OCI-LY7 (cell line): ENCODE data around the gene CACNA1H. TPM values are rescaled to one million over a fixed set of nuclear protein-coding genes. Genes with fewer than 3 reads are reported as not detected.

Source experiments
- BruUV-seq: library from RNA; stranded (reverse); fragments of 400-500 nt; replicated peaks from 2 replicates; lab custom pipeline; 2021; lab: Mats Ljungman, UMichigan
- CTCF ChIA-PET: fragments of 300-600 bp; sonication (Branson Sonifier 250); formaldehyde crosslinking; loops from one replicate; lab custom pipeline; 2022; ENCODE audit warnings: antibody characterized with exemption; ENCODE audit not compliant: unreplicated experiment; lab: Charles Lee
- POLR2A ChIA-PET: fragments of 300-600 bp; sonication (Branson Sonifier 250); formaldehyde crosslinking; loops from one replicate; lab custom pipeline; 2022; ENCODE audit warnings: antibody characterized with exemption; lab: Charles Lee
- DNase-seq: peaks from one replicate; pipeline ENCODE4 v3.0.0-alpha.2; 2015; ENCODE audit warnings: low spot score
- H2AFZ ChIP-seq: fragments of 200-600 bp; sonication (generic), shearing (Covaris generic); 2 replicates; pipeline ENCODE4 v1.6.1; 2014; ENCODE audit warnings: mild to moderate bottlenecking, antibody characterized with exemption, low read length, moderate library complexity
- H3K27ac ChIP-seq: fragments of 200-600 bp; sonication (generic); 2 replicates; pipeline ENCODE4 v1.5.1; 2014; ENCODE audit warnings: mixed run types, low read depth, mild to moderate bottlenecking, moderate library complexity, low read length, inconsistent platforms; ENCODE audit not compliant: poor library complexity, severe bottlenecking
- H3K36me3 ChIP-seq: fragments of 200-600 bp; sonication (generic); 2 replicates; pipeline ENCODE4 v1.6.1; 2014; ENCODE audit warnings: mild to moderate bottlenecking, antibody characterized with exemption, low read length, moderate library complexity, mixed read lengths; ENCODE audit not compliant: insufficient read depth
- H3K4me1 ChIP-seq: fragments of 200-600 bp; sonication (generic); 2 replicates; pipeline ENCODE4 v1.5.1; 2014; ENCODE audit warnings: mild to moderate bottlenecking, low read length; ENCODE audit not compliant: insufficient read depth, poor library complexity, severe bottlenecking
- H3K4me2 ChIP-seq: fragments of 200-600 bp; sonication (generic); 2 replicates; pipeline ENCODE4 v1.6.1; 2014; ENCODE audit warnings: mild to moderate bottlenecking, low read length
- H3K4me3 ChIP-seq: fragments of 200-600 bp; sonication (generic); 2 replicates; pipeline ENCODE4 v1.5.1; 2014; ENCODE audit warnings: mild to moderate bottlenecking, low read depth, low read length; ENCODE audit not compliant: poor library complexity, severe bottlenecking
- H3K79me2 ChIP-seq: fragments of 200-600 bp; sonication (generic); 2 replicates; pipeline ENCODE4 v1.6.1; 2016; ENCODE audit warnings: low read depth, mild to moderate bottlenecking, low read length, moderate library complexity, mixed read lengths; ENCODE audit not compliant: insufficient read depth
- H3K9me2 ChIP-seq: fragments of 200-600 bp; sonication (generic); 2 replicates; pipeline ENCODE4 v1.6.1; 2016; ENCODE audit warnings: mild to moderate bottlenecking, low read length, mixed read lengths; ENCODE audit not compliant: insufficient read depth
- H3K9me3 ChIP-seq: fragments of 200-600 bp; sonication (generic); 2 replicates; pipeline ENCODE4 v1.6.1; 2014; ENCODE audit warnings: mild to moderate bottlenecking, mixed run types, low read length, mixed read lengths
- H4K20me1 ChIP-seq: fragments of 200-600 bp; sonication (generic); 2 replicates; pipeline ENCODE4 v1.6.1; 2014; ENCODE audit warnings: mild to moderate bottlenecking, antibody characterized with exemption, low read length, moderate library complexity, mixed read lengths; ENCODE audit not compliant: insufficient read depth
- CTCF ChIP-seq: fragments of 200-600 bp; sonication (generic); conservative IDR thresholded peaks from 2 replicates; pipeline ENCODE4 v1.5.1; 2014; ENCODE audit warnings: mild to moderate bottlenecking, antibody characterized with exemption, low read length, moderate library complexity, mixed read lengths
- EZH2phosphoT487 ChIP-seq: fragments of 200-600 bp; sonication (generic); IDR thresholded peaks from 2 replicates; pipeline ENCODE4 v1.6.1; 2018; ENCODE audit warnings: low read depth, borderline replicate concordance, mild to moderate bottlenecking, mixed run types, antibody characterized with exemption, low read length, moderate library complexity, mixed read lengths
- intact Hi-C: fragments of 100-400 bp; cut with micrococcal nuclease; formaldehyde crosslinking; loops from one replicate; pipeline ENCODE4 v1.10.0; 2022; ENCODE audit not compliant: unreplicated experiment
- total RNA-seq, 2 experiments: library from RNA; depleted of rRNA in 1 of 2; stranded (reverse); fragments of >200 nt in 1 of 2; shearing (Covaris generic) in 1 of 2; gene quantifications; 2 replicates each; pipeline ENCODE4 v1.2.3, GENCODE V29; 2014 to 2022

The CACNA1H gene
- total RNA-seq, 2 experiments from 2014 or later: not detected

- ChIA-PET POLR2A (no interaction called here), CTCF (no interaction called here)
- no peak overlapping the region for H3K27ac ChIP-seq
- intact Hi-C loops: no loop called here
- H3K9me3 ChIP-seq: no peaks in the 10 kb centered on the region
- no peak overlapping the region for H3K4me3 ChIP-seq
- H3K36me3 ChIP-seq: no peaks in the 10 kb centered on the region
- peaks cover 15% of the 10 kb centered on the region for H3K4me1 ChIP-seq
- no peaks in the 10 kb centered on the region for H3K79me2 ChIP-seq
- H3K9me2 ChIP-seq: no peaks in the 10 kb centered on the region
- no peak for TF ChIP-seq EZH2phosphoT487
- no peak for TF ChIP-seq CTCF
- no peak overlapping the region for H2AFZ ChIP-seq
- no peak for DNase-seq
- BruUV-seq: no TSS peak
- no peaks in the 10 kb centered on the region for H4K20me1 ChIP-seq
- no peak overlapping the region for H3K4me2 ChIP-seq
Measured at GRCh38 chr16:1122398-1122765, 30.5 kb upstream of the CACNA1H start.

GRCh38 chr16:1123525-1124230 is 29.2 kb upstream of the CACNA1H start:
- no peak overlapping the region for H3K4me3 ChIP-seq
- H3K4me2 ChIP-seq: no peak overlapping the region
- no peaks in the 10 kb centered on the region for H3K36me3 ChIP-seq
- intact Hi-C loops: no loop called here
- H3K27ac ChIP-seq: no peak overlapping the region
- no peaks in the 10 kb centered on the region for H3K9me3 ChIP-seq
- H4K20me1 ChIP-seq: no peaks in the 10 kb centered on the region
- no TSS peak for BruUV-seq
- no peaks in the 10 kb centered on the region for H3K9me2 ChIP-seq
- H3K79me2 ChIP-seq: no peaks in the 10 kb centered on the region
- TF ChIP-seq CTCF (no peak), EZH2phosphoT487 (no peak)
- ChIA-PET CTCF (no interaction called here), POLR2A (no interaction called here)
- peaks cover 15% of the 10 kb centered on the region for H3K4me1 ChIP-seq
- DNase-seq: no peak
- H2AFZ ChIP-seq: no peak overlapping the region

- Histone ChIP-seq H3K9me2 (no peaks in the 10 kb centered on the region), H3K4me2 (no peak overlapping the region), H4K20me1 (no peaks in the 10 kb centered on the region), H3K36me3 (no peaks in the 10 kb centered on the region), H2AFZ (no peak overlapping the region), H3K4me3 (no peak overlapping the region), H3K79me2 (no peaks in the 10 kb centered on the region), H3K27ac (no peak overlapping the region), H3K9me3 (no peaks in the 10 kb centered on the region), H3K4me1 (peaks cover 15% of the 10 kb centered on the region)
- TF ChIP-seq EZH2phosphoT487 (no peak), CTCF (no peak)
- DNase-seq: no peak
- CTCF ChIA-PET: no interaction called here
- BruUV-seq: no TSS peak
- POLR2A ChIA-PET: no interaction called here
- intact Hi-C loops: no loop called here
Measured at GRCh38 chr16:1124291-1124690, 28.6 kb upstream of the CACNA1H start.
